Endothelial cell of hepatic sinusoid (primary cell): ENCODE results near the gene SUSD1.

Experiments
- in situ Hi-C: cut with HindIII; loops from 2 replicates; pipeline ENCODE4 v1.10.0; 2017; ENCODE audit warnings: low sequenced_read_pairs

SUSD1 gene

DNA sequence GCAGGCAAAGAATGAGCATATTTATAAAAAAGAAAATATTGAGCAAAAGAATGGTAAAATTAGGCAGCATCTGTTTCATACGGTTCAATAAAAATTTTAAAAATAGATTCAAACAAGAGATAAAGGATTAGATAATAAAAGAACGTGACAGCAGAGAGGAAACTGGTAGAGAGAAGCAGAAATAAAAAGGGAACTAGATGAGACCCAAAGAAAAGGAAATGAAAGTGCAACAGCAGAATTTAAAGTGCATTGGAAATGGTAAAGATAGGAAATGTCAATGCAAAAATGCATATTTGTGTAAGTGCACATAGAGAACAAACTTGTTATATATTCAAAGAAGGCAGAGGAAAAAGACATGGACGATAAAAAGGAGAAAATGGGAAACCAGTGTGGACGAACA lies 70.2 kb downstream of the SUSD1 start:
- in situ Hi-C loops, result loop anchor here (25.0 kb wide), 1 partner anchor 232 kb away; the partner anchor contains the start of gene PTBP3

DNA sequence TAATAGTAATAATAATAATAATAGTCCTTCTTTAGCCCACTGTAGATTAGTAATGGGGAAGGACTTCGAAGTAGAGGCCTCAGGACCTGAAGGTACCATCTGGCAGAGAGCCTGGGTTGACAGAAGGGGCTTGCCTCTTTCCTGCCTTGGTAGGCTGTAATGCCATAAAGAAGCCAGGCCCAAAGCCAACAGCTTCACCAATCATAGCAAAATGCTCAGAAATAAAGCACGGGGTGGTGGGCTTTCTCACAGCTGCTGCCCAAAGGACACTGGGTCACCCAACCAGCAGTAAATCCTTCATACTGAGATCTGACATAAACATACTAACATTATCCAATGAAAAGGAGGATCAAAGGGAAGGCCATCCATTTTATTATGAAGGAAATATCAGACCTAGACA lies 70.7 kb downstream of the SUSD1 start:
- in situ Hi-C loops, result loop anchor here (25.0 kb wide), 1 partner anchor 233 kb away; the partner anchor contains the start of gene PTBP3

GRCh38 chr9:112103405-112103804 lies 71.7 kb downstream of the SUSD1 start:
- in situ Hi-C loops, result loop anchor here (25.0 kb wide), 1 partner anchor 234 kb away; the partner anchor contains the start of gene PTBP3

GRCh38 chr9:112097712-112098688 lies 77.1 kb downstream of the SUSD1 start:
- in situ Hi-C loops, result no loop called here

DNA sequence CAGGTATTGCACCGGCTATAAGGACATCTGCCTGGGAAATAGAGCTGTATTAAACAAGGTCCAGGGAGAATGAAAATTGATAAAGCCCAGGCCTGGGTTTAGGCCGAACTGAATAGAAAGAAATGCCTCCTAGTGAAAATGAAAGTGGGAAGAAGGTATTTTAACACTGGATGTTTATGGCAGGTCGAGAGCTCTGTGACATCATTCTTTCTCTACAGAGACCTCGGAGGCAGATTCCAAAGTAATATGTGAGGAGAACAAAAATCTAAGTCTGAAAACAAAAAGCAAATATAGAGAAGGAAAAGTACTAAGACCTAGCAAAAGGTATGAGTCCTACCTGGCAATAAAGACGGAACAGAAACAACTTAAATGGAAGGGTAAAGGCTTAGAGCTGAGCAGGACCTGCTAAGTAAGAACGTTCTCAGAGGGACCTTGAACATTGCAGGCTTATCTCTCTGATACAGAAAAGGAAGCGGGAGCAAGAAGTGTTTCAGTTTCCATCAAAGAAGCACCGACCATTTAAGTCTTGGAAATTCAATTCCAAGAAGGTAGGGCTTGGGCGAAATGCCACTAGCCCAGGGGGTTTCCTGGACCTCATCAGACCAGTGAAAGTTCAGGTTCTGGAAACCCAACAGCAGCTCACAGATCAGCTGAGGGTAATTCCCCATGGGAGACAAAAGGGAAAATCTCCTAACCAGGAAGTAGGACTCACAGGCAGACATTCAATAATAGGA lies 80.0 kb downstream of the SUSD1 start:
- in situ Hi-C loops, result no loop called here

- in situ Hi-C loops, result no loop called here
Observed at GRCh38 chr9:112094241-112094640, 80.9 kb downstream of the SUSD1 start.

GRCh38 chr9:112093870-112094216 lies 81.3 kb downstream of the SUSD1 start:
- in situ Hi-C loops, result no loop called here

DNA sequence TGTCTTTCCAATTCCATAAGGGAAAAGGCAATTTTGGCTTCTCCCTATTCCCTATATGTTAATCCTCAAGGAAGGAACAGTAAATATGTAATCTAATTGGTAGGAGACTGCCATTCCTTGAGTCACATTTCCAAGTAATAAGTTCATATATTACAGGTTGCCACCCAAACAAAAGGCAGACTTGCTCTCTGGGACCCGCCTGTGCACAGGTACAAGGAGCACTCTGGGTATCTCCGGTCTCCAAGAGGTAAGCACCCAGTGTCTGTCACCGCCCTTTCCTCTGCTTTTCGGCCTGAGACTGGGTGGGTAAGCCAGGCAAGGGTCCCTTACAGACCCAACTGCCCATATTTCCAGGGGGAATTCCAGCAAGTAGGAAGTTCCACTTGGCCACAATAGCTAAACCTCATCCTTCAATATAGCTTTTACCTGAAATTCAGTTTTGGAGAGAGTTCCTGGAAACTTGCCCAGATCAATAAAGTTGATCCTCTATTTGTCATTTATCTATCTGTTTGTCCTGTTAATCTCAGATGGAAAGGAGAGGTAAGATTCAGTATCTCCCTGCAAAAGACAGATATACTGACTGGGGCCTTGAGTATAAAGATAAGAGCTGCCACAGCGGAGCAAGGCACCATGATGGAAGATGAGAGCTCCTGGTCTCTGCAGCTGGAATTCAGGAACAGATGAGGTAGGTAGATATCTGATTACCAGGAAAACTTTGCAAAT lies 81.8 kb downstream of the SUSD1 start:
- in situ Hi-C loops, result no loop called here

DNA sequence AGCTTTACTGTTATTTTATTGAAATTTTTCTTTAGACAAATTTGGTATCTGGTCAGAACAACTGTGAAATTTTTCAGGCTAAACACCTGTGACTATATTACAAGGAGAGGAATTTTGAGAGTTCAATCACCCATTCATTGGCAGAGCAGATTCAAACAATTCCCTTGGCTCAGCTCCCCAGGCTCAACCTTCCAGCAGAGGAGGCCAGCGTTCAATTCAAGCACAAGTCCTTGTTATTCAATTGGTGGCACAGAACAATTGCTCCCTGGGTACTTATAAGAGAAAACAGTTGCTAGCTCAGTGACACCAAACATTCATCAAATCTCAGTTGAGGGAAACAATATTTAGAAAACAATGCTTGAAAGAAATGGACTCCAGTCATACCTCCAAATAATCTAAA lies 83.3 kb downstream of the SUSD1 start:
- in situ Hi-C loops, result no loop called here

- in situ Hi-C loops, result no loop called here
Observed at GRCh38 chr9:112087506-112087905, 87.6 kb downstream of the SUSD1 start.

- in situ Hi-C loops, result no loop called here
Observed at GRCh38 chr9:112086627-112087026, 88.5 kb downstream of the SUSD1 start.

DNA sequence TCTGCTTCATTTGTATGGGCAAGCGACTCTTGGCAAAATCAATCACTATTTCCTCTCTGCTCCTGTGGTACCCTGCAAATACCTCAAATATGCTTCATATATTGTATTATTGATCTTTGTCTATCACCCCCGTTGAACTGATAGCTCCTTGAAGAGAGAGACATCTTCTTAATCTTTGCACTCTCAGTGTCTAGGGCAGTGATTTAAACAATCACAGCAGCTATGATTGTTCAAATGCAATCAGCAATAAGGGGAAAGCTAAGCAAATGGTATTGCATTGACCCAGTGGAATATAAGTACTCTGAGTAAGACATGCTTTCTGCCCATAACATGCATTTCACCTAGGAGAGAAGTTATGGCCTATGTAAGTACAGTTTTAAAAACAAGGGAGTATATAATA lies 90.2 kb downstream of the SUSD1 start:
- in situ Hi-C loops, result no loop called here

DNA sequence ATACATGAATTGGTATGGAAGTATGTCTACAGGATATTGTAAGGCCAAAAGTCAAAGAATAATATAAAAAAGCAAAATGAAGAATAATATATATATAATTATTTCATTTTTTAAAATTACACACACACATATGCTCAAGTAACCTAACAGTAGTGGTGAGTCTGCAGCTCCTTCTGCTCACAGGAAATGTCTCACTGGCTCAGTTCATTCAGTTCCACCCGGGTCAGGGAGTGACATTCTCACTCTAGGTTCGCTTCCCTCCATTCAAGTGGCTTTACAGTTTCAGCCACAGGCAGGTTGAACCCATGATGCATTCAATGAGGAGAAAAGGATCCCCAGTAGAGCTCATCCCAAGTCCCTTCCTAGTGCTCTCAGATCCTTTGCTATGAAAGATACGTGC lies 90.8 kb downstream of the SUSD1 start:
- in situ Hi-C loops, result no loop called here

DNA sequence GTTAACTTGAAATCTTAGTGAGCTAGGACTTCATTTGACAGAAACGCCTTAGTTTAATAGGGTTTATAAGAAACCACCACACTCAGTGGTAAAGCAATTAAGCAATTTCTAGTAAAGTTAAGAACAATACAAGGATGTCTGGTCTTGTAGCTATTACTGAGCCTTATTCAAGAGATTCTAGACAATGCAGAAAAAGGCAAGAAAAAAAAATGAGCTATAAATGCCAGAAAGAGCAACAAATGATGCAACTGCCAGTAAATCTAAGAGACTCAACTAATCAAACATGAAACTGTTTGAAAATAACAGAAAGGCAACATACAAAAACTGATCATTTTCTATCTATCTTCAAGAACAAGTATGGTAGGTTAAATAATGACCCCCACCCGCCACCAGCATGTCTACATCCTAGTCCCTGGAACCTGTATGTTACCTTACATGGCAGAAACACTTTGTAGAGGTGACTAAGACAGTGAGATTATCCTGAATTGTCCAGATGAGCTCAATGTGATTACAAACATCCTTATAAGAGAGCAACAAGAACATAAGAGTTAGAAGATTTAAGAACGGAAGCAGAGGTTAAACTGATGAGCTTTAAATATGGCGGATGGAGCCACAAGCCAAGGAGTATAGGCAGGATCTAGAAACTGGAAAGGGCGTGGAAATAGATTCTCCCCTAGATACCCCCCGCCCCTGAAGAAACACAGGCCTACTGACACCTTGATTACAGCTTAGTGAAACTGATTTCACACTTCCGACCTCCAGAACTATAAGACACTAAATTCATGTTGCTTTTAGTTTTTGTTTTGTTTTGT lies 93.0 kb downstream of the SUSD1 start:
- in situ Hi-C loops, result no loop called here

GRCh38 chr9:112080831-112081542 lies 94.1 kb downstream of the SUSD1 start:
- in situ Hi-C loops, result no loop called here

GRCh38 chr9:112078432-112078831 lies 96.7 kb downstream of the SUSD1 start:
- in situ Hi-C loops, result no loop called here

GRCh38 chr9:112076814-112077213 lies 98.3 kb downstream of the SUSD1 start:
- in situ Hi-C loops, result no loop called here

- in situ Hi-C loops, result no loop called here
Observed at GRCh38 chr9:112075009-112075378, 100.1 kb downstream of the SUSD1 start.

DNA sequence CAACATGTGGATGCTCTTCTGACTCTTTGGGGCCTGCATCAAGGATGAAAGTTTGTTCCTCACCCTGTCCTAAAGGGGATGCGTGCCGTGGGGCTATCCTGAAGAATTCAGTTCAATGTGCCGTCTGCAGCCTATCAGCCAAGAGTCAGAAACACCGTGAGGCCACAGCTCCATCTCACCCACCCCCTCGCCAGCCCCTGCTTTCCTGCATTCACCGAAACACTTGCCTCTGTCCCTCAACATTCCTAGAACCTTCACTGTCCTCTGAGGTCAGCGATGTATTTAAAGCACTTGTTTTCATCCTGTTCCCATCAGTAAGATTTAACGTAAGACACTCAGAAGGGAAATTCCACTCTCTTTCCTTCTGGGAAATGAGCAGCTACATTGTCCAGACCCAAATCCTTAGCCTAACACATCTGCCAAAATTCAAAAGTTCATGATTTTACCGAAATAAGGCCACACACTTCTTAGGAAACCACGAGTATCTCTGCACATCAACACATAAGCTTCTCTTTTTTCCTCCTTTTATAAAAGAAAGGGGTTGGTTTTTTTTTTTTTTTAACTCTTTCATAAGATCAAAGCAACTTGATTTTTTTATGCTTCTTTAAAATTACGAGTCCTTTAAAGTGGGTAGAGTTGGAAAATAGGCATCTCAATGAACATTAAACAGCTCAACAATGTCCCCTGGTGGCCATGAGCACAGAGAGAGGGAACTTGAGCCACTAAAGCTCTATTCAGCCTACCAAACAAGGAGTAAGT lies 100.7 kb downstream of the SUSD1 start:
- in situ Hi-C loops, result loop anchor here (25.0 kb wide), 1 partner anchor 312 kb away; no protein-coding TSS in a partner anchor
